Osteoblast (primary cell): Measurements from ENCODE around the gene PCYOX1L. TPM values are rescaled to one million over a fixed set of nuclear protein-coding genes. Genes with fewer than 3 reads are reported as not detected.

Experiments used
- DNase-seq: peaks from one replicate; pipeline ENCODE4 v3.0.0; 2011; ENCODE audit warnings: low spot score, mixed read lengths; ENCODE audit not compliant: insufficient read length; ENCODE audit errors: missing footprints
- H2AFZ ChIP-seq: 2 replicates; pipeline ENCODE4 v1.6.0; 2011; ENCODE audit warnings: mild to moderate bottlenecking, low read length
- H3K27ac ChIP-seq: 2 replicates; pipeline ENCODE4 v1.5.1; 2011; ENCODE audit warnings: mild to moderate bottlenecking, low read depth, low read length, moderate library complexity
- H3K27me3 ChIP-seq: 2 replicates; pipeline ENCODE4 v1.6.0; 2012; ENCODE audit warnings: mild to moderate bottlenecking, control low read depth, inconsistent platforms, low read length, moderate library complexity; ENCODE audit not compliant: insufficient read depth
- H3K36me3 ChIP-seq: 2 replicates; pipeline ENCODE4 v1.5.1; 2011; ENCODE audit warnings: mild to moderate bottlenecking, low read length, control low read depth, moderate library complexity; ENCODE audit not compliant: insufficient read depth
- H3K4me1 ChIP-seq: 2 replicates; pipeline ENCODE4 v1.5.1; 2011; ENCODE audit warnings: mild to moderate bottlenecking, low read length, control low read depth, moderate library complexity; ENCODE audit not compliant: insufficient read depth
- H3K4me2 ChIP-seq: 2 replicates; pipeline ENCODE4 v1.6.0; 2011; ENCODE audit warnings: mild to moderate bottlenecking, low read length; ENCODE audit not compliant: insufficient read depth
- H3K4me3 ChIP-seq: fragments of 200-600 bp; sonication (generic); 3 replicates; pipeline ENCODE4 v1.5.1; 2012; ENCODE audit warnings: mild to moderate bottlenecking, low read length, inconsistent platforms; ENCODE audit not compliant: insufficient read depth
- H3K79me2 ChIP-seq: 2 replicates; pipeline ENCODE4 v1.6.0; 2012; ENCODE audit warnings: mild to moderate bottlenecking, low read length, control low read depth, inconsistent platforms; ENCODE audit not compliant: insufficient read depth
- H3K9me3 ChIP-seq: 2 replicates; pipeline ENCODE4 v1.5.1; 2011; ENCODE audit warnings: low read depth, low read length, control low read depth
- H4K20me1 ChIP-seq: 2 replicates; pipeline ENCODE4 v1.6.0; 2012; ENCODE audit warnings: mild to moderate bottlenecking, low read length, control low read depth; ENCODE audit not compliant: insufficient read depth
- total RNA-seq: library from RNA; depleted of rRNA; stranded (reverse); fragments of >200 nt; gene quantifications from 2 replicates; pipeline ENCODE4 v1.2.3, GENCODE V29; 2012
- TF ChIP-seq, protein P1 (sequence below): IDR thresholded peaks from 2 replicates; pipeline ENCODE4 v1.5.1; 2011; ENCODE audit warnings: mild to moderate bottlenecking, low read depth, low read length, moderate library complexity; ENCODE audit errors: extremely low read depth

PCYOX1L gene
- total RNA-seq, 1 donor = 4.3 TPM

DNA sequence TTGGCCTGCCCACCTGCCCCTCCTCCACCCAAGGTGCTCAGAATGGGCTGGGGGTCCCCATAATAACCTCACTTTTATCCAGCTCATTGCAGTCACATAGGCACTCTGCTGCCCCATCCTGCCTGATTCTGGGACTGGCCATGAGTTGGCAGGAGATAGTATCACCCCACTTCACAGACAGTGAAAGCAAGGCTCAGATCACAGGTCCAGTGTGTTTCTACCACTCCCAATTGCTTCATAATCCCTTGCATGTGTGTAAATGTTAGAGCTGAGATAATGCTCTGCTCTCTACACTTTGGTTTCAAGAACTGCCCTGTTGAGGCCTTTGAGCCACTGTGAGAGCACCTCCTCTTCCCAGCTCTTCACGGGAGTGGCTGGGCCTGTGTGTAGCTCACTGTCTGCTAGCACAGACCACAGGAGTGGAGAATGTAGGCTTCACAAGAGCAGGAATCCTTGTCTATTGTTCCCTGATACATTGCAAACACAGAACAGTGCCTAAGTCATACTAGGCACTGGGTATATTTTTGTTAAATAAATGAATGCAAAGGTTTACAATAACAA is 8.4 kb downstream of the PCYOX1L start:
- no peak overlapping the region for H3K4me2 ChIP-seq
- TF ChIP-seq, protein P1, sequence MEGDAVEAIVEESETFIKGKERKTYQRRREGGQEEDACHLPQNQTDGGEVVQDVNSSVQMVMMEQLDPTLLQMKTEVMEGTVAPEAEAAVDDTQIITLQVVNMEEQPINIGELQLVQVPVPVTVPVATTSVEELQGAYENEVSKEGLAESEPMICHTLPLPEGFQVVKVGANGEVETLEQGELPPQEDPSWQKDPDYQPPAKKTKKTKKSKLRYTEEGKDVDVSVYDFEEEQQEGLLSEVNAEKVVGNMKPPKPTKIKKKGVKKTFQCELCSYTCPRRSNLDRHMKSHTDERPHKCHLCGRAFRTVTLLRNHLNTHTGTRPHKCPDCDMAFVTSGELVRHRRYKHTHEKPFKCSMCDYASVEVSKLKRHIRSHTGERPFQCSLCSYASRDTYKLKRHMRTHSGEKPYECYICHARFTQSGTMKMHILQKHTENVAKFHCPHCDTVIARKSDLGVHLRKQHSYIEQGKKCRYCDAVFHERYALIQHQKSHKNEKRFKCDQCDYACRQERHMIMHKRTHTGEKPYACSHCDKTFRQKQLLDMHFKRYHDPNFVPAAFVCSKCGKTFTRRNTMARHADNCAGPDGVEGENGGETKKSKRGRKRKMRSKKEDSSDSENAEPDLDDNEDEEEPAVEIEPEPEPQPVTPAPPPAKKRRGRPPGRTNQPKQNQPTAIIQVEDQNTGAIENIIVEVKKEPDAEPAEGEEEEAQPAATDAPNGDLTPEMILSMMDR = no peak
- H2AFZ ChIP-seq = no peak overlapping the region
- no peak overlapping the region for H3K27ac ChIP-seq
- DNase-seq = no peak
- H3K4me3 ChIP-seq = no peak overlapping the region
- H3K4me1 ChIP-seq = no peaks in the 10 kb centered on the region
- no peaks in the 10 kb centered on the region for H3K79me2 ChIP-seq
- no peaks in the 10 kb centered on the region for H4K20me1 ChIP-seq
- no peaks in the 10 kb centered on the region for H3K36me3 ChIP-seq
- no peaks in the 10 kb centered on the region for H3K9me3 ChIP-seq
- H3K27me3 ChIP-seq = no peaks in the 10 kb centered on the region

DNA sequence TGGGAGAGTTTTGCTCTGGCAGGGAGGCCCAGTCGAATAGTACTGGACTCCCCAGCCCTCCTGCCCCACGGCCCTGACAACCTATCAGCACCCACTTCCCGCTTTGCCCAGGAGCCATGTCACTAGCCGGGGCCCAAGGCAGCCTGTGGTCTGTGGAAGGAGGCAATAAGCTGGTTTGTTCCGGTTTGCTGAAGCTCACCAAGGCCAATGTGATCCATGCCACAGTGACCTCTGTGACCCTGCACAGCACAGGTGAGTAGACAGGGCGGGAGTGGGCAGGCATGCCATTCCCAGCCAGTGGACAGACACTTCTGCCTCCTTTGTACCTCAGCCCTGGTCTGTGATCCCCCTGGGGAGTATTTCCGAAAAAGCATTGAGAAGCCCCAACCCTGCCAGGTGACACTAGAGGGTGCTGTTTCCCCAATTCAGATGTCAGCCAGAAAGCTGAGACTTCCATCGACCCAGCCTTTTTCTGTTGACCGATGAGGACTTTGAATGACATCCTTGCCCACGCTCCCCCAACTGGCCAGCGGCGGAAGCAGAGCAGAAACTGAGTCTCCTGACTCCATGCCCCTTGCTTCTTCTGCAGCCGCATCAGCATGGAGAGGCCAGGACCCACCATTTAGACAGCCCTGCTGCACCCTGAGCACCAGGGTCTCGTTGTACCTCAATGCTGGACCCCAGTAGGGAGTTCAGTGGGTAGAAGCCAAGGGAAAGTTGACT is 9.6 kb downstream of the PCYOX1L start:
- Histone ChIP-seq H3K4me3 (no peak overlapping the region), H3K79me2 (no peaks in the 10 kb centered on the region), H4K20me1 (no peaks in the 10 kb centered on the region), H3K4me2 (no peak overlapping the region), H3K9me3 (no peaks in the 10 kb centered on the region), H3K27me3 (peaks cover 6% of the 10 kb centered on the region), H2AFZ (peak overlapping the region; percentile 37), H3K27ac (no peak overlapping the region), H3K36me3 (no peaks in the 10 kb centered on the region), H3K4me1 (no peaks in the 10 kb centered on the region)
- peak; percentile 98 for DNase-seq
- TF ChIP-seq, protein P1 = peak; percentile 91

DNA sequence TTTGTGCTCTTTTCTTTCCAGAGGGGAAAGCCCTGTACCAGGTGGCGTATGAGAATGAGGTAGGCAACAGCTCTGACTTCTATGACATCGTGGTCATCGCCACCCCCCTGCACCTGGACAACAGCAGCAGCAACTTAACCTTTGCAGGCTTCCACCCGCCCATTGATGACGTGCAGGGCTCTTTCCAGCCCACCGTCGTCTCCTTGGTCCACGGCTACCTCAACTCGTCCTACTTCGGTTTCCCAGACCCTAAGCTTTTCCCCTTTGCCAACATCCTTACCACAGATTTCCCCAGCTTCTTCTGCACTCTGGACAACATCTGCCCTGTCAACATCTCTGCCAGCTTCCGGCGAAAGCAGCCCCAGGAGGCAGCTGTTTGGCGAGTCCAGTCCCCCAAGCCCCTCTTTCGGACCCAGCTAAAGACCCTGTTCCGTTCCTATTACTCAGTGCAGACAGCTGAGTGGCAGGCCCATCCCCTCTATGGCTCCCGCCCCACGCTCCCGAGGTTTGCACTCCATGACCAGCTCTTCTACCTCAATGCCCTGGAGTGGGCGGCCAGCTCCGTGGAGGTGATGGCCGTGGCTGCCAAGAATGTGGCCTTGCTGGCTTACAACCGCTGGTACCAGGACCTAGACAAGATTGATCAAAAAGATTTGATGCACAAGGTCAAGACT is 10.3 kb downstream of the PCYOX1L start:
- Histone ChIP-seq H3K4me2 (no peak overlapping the region), H3K36me3 (no peaks in the 10 kb centered on the region)
- TF ChIP-seq, protein P1 = no peak

DNA sequence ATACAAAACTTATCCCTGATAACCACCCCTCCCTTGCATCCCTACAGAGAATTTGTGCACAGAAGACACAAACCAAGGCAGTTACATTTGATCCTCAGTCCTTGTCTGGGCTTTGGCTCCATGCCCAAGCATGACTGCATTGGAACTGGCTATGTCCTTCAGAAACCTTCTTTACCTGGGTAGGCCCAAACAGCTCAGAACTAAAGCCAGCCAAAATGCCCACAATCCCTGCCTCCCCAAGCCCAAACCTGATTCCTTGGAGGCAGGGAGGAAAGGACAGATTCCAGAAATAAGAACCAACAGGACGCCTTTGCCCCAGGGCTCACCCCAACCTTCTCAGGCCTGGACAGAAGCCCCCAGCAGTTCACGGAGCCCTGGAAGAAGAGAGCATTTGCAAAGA is 13.0 kb downstream of the PCYOX1L start:
- H3K27me3 ChIP-seq = peaks cover 6% of the 10 kb centered on the region
- TF ChIP-seq, protein P1 = no peak
- H3K4me1 ChIP-seq = no peaks in the 10 kb centered on the region
- no peak overlapping the region for H3K4me2 ChIP-seq
- no peak overlapping the region for H2AFZ ChIP-seq
- no peaks in the 10 kb centered on the region for H3K9me3 ChIP-seq
- no peak overlapping the region for H3K4me3 ChIP-seq
- no peaks in the 10 kb centered on the region for H4K20me1 ChIP-seq
- no peaks in the 10 kb centered on the region for H3K79me2 ChIP-seq
- H3K36me3 ChIP-seq = no peaks in the 10 kb centered on the region
- H3K27ac ChIP-seq = no peak overlapping the region
- DNase-seq = no peak

More for the DNA sequence above, 10.3 kb downstream of the PCYOX1L start:
- Histone ChIP-seq H3K4me3 (no peak overlapping the region), H4K20me1 (no peaks in the 10 kb centered on the region), H3K9me3 (no peaks in the 10 kb centered on the region), H2AFZ (no peak overlapping the region), H3K79me2 (no peaks in the 10 kb centered on the region), H3K4me1 (no peaks in the 10 kb centered on the region), H3K27me3 (peaks cover 6% of the 10 kb centered on the region), H3K27ac (no peak overlapping the region)
- DNase-seq = no peak
